ENCODE results near the gene ST3GAL2. TPM values are rescaled to one million over a fixed set of nuclear protein-coding genes. Genes with fewer than 3 reads are reported as not detected.

Gene ST3GAL2
- total RNA-seq, 3 donors from 2014 or later = 7.8 to 13.4 (median 11.5) TPM

DNA sequence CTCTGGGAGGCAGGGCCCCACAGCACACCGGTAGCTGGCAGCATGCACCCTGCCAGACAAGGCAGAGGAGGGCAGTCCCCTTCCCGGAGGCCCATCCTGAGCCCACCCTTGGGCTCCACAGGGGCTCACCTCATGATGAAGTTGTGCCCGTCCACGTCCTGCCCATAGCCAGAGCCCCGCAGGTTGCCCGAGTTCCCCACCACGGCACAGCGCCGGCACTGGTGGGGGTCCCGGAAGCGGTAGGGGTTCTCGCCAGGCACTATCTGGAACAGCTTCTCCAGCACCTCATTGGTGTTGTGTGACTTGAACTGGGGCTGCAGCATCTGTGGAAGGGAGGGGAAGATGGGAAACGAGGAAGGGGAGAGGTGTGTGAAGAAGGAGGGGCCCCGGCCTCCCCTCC lies 44.0 kb downstream of the ST3GAL2 start:
- peaks cover 5% of the 10 kb centered on the region for H3K36me3 ChIP-seq
- H3K27ac ChIP-seq = no peak overlapping the region
- no peaks in the 10 kb centered on the region for H3K27me3 ChIP-seq
- no peaks in the 10 kb centered on the region for H3K9me3 ChIP-seq
- TF ChIP-seq, protein P1, sequence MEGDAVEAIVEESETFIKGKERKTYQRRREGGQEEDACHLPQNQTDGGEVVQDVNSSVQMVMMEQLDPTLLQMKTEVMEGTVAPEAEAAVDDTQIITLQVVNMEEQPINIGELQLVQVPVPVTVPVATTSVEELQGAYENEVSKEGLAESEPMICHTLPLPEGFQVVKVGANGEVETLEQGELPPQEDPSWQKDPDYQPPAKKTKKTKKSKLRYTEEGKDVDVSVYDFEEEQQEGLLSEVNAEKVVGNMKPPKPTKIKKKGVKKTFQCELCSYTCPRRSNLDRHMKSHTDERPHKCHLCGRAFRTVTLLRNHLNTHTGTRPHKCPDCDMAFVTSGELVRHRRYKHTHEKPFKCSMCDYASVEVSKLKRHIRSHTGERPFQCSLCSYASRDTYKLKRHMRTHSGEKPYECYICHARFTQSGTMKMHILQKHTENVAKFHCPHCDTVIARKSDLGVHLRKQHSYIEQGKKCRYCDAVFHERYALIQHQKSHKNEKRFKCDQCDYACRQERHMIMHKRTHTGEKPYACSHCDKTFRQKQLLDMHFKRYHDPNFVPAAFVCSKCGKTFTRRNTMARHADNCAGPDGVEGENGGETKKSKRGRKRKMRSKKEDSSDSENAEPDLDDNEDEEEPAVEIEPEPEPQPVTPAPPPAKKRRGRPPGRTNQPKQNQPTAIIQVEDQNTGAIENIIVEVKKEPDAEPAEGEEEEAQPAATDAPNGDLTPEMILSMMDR (IDR thresholded peaks at IDR 0.05) = no peak
- TF ChIP-seq POLR2AphosphoS5 (IDR thresholded peaks at IDR 0.05) (no peak), POLR2A (IDR thresholded peaks at IDR 0.05) (no peak)
- H3K4me3 ChIP-seq = no peak overlapping the region
- H3K4me1 ChIP-seq = no peaks in the 10 kb centered on the region
- intact Hi-C loops (cut with DNase I; ENCODE audit: low total_unique reads) = no loop called here
- DNase-seq (ENCODE audit: low spot score in 2 of 2) = no peak

DNA sequence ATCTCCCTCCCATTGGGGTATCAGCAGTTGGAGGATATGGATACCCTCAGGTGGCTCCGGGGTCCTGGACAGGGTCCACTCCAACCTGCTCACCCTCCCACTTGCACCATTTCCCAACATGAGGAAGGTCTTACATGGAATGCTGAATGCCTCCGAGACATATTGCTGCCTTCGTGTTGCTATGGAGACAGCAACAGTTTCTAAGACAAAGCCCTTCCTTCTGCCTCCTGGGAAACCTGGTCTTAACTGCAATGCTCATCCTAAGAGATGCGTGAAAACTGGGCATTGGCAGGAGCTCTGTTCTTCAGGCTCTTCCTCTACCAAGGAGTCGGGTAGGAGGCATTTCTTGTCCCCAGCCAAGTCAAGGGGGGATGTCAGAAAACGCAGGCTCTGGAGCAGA lies 45.2 kb downstream of the ST3GAL2 start:
- intact Hi-C loops (cut with DNase I; ENCODE audit: low total_unique reads) = no loop called here
- H3K9me3 ChIP-seq = no peaks in the 10 kb centered on the region
- H3K4me1 ChIP-seq = no peaks in the 10 kb centered on the region
- TF ChIP-seq POLR2AphosphoS5 (IDR thresholded peaks at IDR 0.05) (no peak), POLR2A (IDR thresholded peaks at IDR 0.05) (no peak)
- TF ChIP-seq, protein P1 (IDR thresholded peaks at IDR 0.05) = no peak
- H3K36me3 ChIP-seq = peaks cover 5% of the 10 kb centered on the region
- H3K27me3 ChIP-seq = no peaks in the 10 kb centered on the region
- no peak overlapping the region for H3K4me3 ChIP-seq
- no peak for DNase-seq (ENCODE audit: low spot score in 2 of 2)
- no peak overlapping the region for H3K27ac ChIP-seq

DNA sequence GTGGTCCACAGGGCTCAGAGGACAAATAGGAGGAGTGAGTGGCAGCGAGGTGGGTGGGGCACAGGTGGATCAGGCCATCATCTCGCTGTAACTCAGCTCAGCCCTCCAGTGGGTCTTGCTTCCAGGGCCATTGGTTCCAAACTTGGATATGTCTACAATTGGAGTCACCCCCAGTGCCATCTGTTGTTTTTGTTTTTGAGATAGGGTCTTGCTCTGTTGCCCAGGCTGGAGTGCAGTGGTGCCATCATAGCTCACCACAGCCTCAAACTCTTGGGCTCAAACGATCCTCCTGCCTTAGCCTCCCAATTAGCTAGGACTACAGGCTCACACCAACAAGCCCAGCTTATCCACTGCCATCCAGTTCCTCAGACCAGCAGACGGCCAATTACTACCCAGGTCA lies 46.3 kb downstream of the ST3GAL2 start:
- no peaks in the 10 kb centered on the region for H3K27me3 ChIP-seq
- TF ChIP-seq POLR2AphosphoS5 (IDR thresholded peaks at IDR 0.05) (no peak), POLR2A (IDR thresholded peaks at IDR 0.05) (no peak)
- TF ChIP-seq, protein P1 (IDR thresholded peaks at IDR 0.05) = no peak
- H3K36me3 ChIP-seq = no peaks in the 10 kb centered on the region
- no peak overlapping the region for H3K4me3 ChIP-seq
- no peaks in the 10 kb centered on the region for H3K9me3 ChIP-seq
- no peaks in the 10 kb centered on the region for H3K4me1 ChIP-seq
- no peak overlapping the region for H3K27ac ChIP-seq
- DNase-seq (ENCODE audit: low spot score in 2 of 2) = no peak
- intact Hi-C loops (cut with DNase I; ENCODE audit: low total_unique reads) = no loop called here

DNA sequence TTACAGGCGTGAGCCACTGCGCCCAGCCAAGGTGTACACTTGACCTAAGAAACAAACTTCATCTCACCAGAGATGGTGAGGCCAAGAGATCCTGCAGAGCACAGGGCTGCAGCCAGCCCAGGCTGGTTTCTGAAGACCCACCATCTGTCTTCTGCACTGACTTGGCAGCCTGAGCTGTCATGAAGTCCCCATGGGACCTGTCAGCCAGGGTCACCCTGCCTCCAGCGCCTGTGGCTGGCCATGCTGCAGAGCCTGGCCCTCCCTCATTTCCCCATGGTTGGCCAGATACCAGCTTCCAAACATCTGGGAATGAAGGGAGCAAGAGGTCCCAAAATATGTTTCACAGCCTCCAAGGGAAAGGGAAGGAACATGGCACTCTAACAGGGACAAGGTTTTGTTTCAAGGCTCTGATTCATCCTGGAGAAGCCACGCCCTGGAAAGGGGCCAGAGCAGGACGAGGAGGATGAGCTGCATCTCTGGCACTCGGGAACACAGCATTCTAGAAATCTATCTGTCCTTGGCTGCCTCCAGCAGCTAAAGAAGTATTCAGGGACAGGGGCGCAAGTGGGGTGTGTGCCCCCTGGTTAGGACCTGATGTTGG lies 46.9 kb downstream of the ST3GAL2 start:
- H3K4me1 ChIP-seq = no peaks in the 10 kb centered on the region
- H3K4me3 ChIP-seq = no peak overlapping the region
- intact Hi-C loops (cut with DNase I; ENCODE audit: low total_unique reads) = no loop called here
- no peaks in the 10 kb centered on the region for H3K36me3 ChIP-seq
- DNase-seq (ENCODE audit: low spot score in 2 of 2) = no peak
- no peaks in the 10 kb centered on the region for H3K9me3 ChIP-seq
- no peak overlapping the region for H3K27ac ChIP-seq
- TF ChIP-seq, protein P1 (IDR thresholded peaks at IDR 0.05) = no peak
- TF ChIP-seq POLR2AphosphoS5 (IDR thresholded peaks at IDR 0.05) (no peak), POLR2A (IDR thresholded peaks at IDR 0.05) (no peak)
- no peaks in the 10 kb centered on the region for H3K27me3 ChIP-seq

DNA sequence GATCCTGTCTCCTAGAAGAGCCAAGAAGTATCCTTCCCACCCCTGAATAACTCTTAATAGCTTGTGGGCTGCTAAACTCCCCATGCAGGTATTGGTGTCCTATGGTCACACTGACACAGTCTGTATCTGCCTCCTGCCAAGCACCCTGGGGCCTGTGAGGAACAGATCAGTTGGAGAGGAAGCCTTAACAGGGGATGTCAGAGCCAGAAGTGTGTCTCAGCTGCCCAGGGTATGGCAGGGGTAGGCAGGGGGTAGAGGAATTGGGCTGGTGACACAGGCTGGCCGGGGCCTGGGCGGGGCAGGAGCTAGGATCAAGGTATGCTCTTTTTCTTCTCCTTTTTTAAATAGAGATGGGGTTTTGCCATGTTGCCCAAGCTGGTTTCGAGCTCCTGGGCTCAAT lies 47.5 kb downstream of the ST3GAL2 start:
- H3K4me3 ChIP-seq = no peak overlapping the region
- no peaks in the 10 kb centered on the region for H3K9me3 ChIP-seq
- H3K4me1 ChIP-seq = no peaks in the 10 kb centered on the region
- H3K27ac ChIP-seq = peak overlapping the region in 1 of 2 donors; percentile 62
- H3K27me3 ChIP-seq = no peaks in the 10 kb centered on the region
- TF ChIP-seq, protein P1 (IDR thresholded peaks at IDR 0.05) = no peak
- no peak for TF ChIP-seq POLR2AphosphoS5 (IDR thresholded peaks at IDR 0.05)
- no peak for TF ChIP-seq POLR2A (IDR thresholded peaks at IDR 0.05)
- no peaks in the 10 kb centered on the region for H3K36me3 ChIP-seq
- DNase-seq (ENCODE audit: low spot score in 2 of 2) = no peak
- intact Hi-C loops (cut with DNase I; ENCODE audit: low total_unique reads) = no loop called here
